Fibroblast of skin of right biceps (primary cell): ENCODE measurements around the gene EDIL3.
"Not testable (repeated sequence)": the region's sequence is repeated elsewhere in the genome, so short reads cannot be mapped to it uniquely, and the experiment has no call there.

Experiments used
- DNase-seq: peaks from one replicate; pipeline ENCODE4 v3.0.0-alpha.2; 2013

EDIL3 gene

DNA sequence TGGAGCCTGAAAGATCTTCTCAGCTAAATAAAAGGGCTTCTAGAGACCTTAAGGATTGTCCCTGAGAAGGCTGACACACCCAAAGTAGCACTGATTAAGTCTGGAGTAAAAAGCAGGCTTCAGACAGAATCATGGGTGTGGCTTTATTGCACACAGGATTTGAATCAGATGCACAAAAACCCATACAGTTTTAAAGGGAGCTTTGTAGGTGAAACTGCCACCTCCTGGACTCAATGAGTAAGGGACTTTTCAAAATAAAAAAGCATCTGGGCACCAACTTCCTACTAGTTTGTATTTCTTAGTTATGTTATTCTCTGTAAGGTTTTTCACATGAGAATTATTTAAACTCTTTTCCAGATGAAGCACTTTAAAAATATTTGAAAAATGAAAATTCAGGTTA lies 129.4 kb downstream of the EDIL3 start:
- DNase-seq, result peak; percentile 64

DNA sequence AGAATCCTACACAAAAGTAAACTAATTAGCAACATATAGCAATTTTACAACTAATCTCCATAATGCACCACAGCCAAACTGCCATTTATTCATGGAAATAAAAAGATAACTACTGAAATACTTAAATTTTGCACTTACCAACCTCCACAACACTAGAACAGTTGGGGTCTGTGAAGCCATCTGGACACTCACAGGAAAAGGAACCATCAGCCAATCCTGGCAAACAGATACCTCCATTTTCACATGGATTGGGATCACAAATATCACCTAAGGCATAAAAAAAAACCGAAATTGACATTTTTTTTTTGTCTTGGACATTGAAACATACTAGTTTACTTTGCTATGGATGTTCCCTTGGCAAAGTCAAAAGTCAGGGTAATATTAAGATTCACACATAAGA lies 130.7 kb downstream of the EDIL3 start:
- DNase-seq, result no peak

DNA sequence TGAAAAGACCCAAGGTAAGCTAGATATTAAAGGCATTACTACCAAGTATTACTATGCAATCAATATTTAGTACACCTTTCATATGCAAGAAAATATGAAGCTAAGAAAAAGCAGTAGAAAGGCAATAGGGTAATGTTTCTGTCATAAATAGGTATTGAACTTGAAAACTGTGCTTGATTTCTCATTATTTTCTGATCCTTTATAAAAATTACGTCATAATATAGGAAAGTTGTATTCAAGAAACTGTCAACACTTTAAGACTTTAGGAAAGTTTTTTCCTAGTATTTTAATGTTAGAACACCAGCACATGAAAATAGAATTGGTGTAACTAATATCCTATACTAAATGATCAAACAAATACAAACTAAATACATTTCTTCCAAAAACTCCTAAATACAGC lies 133.2 kb downstream of the EDIL3 start:
- no peak for DNase-seq

DNA sequence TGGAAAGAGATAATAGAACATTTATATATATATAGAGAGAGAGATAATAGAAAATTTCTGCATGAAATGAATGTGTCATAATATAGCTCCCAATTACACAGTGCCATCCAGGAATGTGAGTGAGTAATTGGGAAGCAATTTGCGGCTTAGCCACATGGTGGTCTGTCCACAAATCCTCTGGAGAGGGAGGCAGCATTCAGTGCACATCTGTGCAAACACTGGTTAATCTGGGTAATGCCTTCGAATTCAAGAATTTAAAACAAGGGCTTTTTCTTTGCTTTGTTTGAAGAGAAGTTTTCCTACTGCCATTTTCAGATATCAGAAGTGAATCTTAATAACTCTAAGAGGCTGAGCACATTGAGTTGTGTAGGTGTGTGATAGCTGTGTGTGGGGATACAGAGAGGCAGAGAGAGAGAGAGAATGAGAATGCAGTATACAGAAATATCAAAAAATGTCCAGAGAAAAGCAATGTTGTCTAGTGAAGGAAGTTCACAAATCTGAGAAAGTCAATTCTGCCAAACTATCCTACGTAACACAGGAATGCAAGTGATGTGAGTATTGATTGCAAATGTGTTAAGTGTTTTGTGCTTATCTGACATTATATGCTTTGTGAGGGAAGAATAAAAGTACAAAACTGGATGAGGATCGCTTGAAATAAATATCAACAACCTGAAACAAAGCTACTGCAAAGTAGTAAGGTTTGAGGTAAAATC lies 134.6 kb downstream of the EDIL3 start:
- peak; percentile 96 for DNase-seq

DNA sequence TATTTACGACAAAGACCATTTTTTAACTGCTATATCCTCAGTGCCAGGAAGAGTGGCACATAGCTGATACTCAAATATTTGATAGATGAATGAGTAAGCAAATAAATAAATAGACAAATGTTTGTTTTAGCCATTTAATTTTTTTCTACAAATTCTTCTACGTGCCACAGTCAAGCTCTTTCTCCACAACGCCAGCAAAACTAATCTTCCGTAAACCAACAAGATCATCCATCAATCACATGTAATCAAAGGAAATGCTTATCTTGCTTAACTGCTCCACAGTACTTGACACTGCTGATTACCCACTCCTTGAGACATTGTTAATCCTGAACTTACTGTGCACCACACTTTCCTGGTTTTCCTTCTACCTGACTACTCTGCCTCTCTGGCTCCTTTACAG lies 136.7 kb downstream of the EDIL3 start:
- DNase-seq, result no peak

DNA sequence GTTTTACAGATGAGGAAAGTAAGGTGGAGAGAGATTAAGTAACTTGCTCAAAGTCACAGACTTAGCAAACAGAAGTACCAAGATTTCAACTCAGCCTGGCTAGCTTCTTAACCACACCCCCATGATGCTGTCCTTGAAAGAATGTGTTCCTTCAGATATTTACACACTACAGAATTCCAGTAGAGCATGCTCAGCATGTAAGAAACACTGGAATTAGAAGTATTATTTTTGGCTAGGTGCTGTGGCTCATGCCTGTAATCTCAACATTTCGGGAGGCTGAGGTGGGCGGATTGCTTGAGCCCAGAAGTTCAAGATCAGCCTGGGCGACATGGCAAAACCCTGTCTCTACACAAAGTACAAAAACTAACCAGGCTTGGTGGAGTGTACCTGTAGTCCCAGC lies 142.4 kb downstream of the EDIL3 start:
- DNase-seq, result peak; percentile 84

DNA sequence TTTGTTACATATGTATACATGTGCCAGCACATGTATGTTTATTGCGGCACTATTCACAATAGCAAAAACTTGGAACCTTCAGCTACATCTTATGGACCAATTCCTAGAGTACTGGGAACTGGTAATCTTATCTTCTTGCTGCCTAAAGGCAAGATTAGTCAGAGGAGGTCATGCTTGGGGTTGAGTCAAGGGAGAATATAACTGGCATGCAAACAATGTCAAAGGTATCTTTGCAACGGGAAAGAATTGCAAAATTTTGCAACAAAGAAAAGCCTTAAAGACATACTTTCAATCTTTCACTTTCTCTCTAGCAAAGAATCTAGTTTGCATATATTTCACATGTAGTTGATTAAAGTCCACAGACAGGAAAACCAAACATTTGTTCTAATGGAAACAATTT lies 145.2 kb downstream of the EDIL3 start:
- peak; percentile 65 for DNase-seq

DNA sequence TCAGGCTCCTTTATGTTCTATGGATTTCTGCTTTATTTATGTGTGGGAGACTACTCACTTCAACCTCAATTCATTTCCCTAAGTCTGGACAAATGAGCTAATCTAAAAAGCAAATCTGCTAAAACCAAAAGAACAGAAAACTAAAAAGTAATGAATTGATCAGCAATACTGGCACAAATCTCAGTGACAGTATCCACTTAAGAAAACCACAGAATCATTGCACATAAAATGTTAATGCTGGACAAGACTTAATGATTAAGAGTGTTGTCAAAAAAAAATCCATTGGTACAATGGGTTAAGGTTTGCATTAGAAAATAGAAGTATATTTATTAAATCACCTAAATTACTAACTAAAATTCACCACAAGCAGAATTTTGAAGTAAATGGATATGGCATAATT lies 147.6 kb downstream of the EDIL3 start:
- DNase-seq, result no peak

DNA sequence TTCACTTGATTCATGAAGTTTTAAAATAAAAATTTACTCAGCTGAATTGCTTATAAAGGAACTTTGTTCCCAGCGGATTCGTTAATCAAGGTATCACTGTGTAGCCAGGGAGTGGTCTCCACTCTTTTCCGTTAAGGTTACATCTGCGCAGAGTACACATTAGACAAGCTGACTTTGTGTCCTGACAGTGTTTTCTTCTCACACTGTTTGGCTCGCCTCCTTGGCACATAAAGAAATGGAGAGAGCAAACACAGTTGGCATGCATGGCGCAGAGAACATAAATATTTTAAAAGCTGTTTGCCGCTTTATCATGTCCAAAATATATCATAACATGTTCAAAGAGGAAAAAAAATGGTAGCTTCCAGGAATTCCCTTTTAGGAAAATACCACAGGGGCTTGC lies 153.2 kb downstream of the EDIL3 start:
- no peak for DNase-seq

DNA sequence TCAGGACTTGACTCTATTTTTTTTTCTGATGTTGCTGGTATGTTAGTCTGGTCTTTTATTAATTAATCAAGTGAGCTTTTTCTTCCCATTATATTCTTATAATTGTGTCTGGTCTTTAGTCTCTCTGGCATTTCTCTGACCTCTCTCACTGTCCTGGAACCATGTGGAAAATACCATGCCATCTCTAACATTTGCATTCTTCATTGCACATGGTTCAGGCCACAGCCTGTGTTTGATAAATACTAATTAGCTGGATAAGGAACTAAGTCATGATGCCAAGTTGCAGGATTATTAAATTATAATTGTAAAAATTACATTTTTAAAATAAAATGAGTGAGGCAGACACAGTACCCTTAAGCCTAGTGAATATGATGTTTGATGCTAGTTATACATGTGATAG lies 155.6 kb downstream of the EDIL3 start:
- DNase-seq, result no peak

DNA sequence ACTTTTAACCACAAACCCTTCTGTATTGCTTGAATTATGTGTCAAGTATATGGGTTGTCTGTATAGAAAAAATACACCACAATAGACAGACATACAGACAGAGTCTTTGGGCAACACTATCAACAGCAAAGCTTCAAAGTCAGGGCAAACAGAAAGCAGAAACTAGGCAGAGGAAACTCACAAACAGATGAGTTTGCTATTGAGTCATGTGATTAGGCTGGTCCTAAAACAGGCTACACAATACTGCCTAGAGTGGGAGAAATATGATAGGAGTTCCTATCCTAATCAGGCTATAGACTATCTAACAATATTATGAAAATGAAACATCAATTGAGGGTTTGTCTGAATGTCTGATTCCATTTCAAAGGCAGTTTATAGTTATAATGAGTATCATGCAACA lies 156.4 kb downstream of the EDIL3 start:
- DNase-seq, result no peak

DNA sequence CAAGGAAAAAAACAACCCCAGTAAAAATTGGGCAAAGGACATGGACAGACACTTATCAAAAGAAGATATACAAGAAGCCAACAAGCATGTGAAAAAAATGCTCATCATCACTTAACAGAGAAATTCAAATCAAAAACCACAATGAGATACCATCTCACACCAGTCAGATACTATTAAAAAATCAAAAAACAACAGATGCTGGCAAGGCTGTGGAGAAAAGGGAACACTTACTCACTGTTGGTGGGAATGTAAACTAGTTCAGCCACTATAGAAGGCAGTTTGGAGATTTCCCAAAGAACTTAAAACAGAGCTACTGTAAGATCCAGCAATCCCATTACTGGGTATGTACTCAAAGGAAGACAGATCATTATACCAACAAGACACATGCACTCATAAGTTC lies 157.4 kb downstream of the EDIL3 start:
- DNase-seq, result peak; percentile 64

DNA sequence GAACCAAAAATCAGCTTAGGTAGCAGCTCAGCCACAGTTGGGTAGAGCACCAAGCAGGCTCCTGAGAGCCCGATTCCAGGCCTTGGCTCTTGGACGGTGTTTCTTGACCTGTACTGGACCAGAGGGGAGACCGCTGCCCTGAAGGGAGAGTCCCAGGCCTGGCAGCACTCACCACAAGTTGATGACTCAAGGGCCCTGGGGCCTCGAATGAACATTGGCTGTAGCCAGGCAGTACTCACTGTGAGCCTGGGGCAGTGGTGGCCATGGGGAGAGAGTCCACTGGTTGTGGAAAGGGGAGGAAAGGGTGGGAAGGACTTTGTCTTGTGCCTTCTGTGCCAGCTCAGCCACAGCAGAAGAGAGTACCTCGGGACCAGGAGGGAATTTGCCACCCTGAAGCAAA lies 166.1 kb downstream of the EDIL3 start:
- no peak for DNase-seq

DNA sequence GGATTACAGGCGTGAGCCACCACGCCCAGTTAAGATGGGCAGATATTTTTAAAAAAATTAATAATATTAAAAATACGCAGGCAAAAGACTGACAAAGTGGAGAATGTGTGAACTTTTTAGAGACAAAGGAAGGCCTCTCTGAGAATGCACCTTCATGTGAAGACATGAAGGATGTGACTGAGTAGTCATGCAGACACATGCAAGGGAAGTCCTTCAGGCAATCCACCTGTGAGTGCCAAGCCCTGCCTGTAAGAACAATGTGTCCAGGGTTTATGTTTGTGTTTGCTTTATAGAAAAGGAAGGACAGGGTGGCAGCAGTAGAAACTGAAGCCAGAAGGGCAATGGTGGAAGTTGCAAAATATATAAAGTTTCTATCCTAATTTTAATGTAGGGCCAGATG lies 169.2 kb downstream of the EDIL3 start:
- DNase-seq, result no peak

DNA sequence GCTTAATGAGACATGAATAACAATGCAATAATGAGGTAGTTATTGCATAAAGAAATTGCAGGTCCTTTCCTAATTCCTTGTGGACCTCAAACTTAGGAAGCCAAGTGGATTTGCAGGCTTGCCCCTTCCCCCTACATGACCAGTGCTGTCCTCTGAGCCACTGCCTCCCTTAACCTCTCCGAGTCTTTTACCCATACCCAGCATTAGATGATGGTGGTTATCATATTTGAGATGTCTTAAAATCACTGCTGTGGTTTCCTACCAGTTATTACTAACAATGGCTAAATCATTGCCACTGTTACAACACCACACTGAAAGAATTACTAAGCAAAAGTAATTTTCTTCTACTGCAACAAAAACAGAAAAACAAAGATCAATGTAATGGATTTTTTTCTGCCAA lies 170.8 kb downstream of the EDIL3 start:
- DNase-seq, result peak; percentile 8

DNA sequence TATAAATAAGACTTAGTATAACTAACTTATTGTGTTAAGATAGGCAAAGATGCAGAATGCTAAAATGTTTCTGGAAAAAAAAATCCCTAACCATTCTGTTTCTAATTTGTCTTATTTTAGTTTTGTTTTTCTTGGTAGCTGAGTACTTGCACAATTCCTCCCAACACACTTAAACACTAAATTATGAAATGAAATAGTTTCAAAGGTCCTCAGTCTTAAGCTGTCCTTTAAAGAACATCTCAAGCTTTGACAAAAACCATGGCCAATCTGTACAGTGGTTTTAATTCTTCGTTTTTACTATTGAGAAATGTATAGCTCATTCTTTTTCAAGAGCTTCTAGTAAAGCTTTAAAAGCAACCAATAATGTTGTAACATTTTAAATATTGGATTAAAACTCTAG lies 171.5 kb downstream of the EDIL3 start:
- DNase-seq, result no peak

DNA sequence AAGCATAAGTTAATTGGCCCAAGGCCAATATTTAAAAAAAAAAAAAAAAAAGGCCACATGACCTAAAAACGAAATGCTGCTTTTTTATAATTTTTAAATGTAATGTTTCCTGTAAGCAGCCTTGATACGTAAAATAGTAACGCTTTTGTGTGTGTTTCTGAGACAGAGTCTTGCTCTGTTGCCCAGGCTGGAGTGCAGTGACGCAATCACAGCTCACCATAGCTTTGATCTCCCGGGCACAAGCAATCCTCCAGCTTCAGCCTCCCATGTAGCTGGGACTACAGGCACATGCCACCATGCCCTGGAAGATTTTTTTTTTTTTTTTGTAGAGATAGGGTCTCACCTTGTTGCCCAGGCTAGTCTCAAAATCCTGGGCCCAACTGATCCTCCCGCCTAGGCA lies 179.9 kb downstream of the EDIL3 start:
- no peak for DNase-seq

DNA sequence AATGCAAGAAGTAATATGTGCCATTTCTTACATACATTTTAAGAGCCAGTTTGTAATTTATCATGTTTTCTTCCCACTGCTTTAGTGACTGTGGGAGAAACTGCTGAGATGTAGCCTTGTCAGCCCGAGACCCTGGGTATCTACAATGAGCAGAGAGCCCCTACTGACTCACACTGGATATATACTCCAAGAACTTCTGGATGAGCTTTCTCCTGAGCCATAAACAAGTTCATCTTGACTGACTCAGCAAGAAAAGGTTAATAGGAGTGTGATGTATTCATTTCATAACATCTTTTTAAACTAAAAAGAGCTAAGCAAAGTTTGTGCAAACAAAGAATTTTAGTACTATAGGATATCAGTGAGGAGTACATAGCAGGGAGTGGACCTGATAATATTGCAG lies 182.5 kb downstream of the EDIL3 start:
- DNase-seq, result peak; percentile 21

DNA sequence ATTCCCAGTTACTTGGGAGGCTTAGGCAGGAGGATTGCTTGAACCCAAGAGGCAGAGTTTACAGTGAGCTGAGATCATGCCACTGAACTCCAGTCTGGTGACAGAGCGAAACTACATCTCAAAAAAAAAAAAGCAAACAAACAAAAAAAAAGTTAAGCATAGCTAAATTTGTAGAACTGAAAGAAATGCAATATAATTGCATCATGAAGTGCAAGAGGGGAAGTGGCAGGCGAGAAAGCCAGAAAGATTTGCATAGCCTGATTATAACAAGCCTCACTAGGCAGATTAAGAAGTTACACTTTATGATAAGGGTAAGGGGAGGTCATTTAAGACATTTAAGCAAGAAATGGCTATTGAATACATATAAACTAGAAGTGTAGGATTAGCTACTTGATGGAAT lies 187.1 kb downstream of the EDIL3 start:
- no peak for DNase-seq

DNA sequence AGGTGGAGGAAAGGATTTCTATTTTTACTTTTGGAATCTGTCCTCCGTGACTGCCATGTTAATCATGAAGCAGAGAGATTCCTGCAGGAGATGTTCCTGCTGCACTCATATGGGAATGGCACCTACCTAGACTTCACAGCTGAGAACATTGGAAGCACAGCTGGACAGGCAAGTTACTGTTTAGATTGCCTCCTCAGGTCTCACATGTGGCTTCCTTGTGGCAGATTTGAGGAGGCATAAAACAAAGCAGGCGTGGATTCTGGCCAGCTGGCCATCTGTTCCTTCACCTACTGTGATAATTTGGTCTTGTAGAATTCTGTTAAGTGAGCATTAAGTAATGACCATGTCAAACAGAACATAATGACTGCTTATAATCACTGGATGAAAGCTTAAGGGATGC lies 193.4 kb downstream of the EDIL3 start:
- no peak for DNase-seq

DNA sequence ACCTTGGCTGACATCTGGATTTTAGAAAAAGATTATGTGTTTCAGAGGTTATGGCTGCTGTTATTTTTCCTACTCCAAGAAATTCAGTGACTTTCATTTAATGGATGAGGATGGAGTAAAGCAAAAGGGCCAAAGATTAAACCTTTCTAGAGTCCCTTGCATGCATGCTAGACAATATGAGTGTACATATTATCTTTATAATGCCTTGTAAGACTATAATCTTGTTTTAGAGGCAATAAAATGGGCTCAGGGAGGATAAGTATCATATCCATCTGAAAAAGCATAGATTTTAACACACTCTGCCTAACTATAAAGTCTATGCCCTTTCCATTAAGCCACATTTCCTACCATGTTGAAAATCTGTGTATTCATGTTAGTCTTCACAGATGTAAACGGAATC lies 199.8 kb downstream of the EDIL3 start:
- DNase-seq, result no peak

DNA sequence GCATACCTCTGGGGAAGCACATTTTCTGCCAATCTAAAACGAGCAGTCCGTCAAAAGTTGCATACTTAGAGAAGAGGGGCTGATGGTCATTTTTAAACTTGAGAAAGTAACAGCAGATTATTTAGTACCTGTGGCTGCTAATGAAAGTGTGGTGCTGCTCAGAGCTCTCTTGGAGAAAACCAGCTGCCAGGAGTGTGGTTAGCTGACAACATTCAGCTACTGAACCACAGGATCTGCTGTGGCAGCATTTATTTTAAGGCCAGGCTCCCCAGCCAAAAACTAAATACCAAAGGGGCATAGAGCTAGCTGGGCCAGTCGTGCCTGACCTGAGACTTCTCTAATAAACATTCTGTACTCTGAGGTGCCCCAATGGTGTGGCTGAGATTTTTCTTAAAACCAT lies 203.6 kb downstream of the EDIL3 start:
- no peak for DNase-seq

DNA sequence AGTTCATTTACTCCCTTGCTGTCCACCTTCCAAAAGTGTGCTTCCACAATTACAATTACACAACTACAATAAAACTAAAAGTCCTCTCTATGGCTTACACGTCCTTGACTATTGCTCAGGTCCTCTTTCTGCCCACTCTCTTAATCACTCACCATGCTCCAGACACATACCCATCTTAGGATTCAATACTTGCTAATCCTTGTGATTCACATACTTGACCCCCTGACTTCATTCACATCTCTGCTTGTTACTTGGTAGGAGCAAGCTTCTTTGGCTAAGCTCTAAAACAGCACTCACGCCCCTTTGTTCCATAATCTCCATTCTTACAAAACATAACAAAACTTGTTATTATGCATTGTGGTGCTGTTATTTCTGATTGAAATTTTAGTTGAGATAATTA lies 215.8 kb downstream of the EDIL3 start:
- no peak for DNase-seq

DNA sequence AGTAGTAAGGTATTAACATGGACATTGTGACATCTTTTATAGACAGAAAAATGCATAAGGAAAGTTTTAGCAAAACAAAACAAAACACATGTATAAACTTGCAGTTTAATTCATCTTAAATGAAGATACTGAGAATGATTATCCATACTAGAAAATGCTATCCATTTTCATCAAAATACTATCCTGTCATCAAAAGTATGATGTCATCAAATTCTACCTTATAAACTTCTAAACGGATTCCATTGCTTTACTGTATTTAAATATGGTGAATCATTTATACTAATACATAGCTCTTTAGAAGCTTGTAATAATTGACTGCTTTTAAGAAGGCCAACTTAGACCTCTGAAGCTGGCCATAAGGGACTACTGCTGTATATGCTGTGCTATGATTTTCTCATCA lies 221.0 kb downstream of the EDIL3 start:
- DNase-seq, result no peak

DNA sequence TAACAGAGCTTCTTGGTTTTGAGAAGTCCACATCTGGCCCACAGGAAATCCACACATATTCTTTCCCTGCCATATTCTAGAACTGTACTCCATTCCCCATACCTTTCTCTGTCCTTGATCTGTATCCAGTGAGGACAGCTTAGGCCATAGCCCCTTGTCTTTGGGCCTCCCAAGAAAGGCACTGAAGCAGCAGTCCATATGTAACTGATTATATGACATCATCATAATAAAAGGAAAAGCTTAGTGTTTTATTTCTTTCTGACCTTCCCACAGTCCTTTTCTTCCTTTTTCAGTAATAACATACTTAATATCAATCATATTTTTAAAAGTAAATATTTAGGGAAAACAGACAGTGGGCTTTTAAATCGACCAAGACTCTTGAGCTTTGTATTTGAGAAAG lies 222.0 kb downstream of the EDIL3 start:
- no peak for DNase-seq

DNA sequence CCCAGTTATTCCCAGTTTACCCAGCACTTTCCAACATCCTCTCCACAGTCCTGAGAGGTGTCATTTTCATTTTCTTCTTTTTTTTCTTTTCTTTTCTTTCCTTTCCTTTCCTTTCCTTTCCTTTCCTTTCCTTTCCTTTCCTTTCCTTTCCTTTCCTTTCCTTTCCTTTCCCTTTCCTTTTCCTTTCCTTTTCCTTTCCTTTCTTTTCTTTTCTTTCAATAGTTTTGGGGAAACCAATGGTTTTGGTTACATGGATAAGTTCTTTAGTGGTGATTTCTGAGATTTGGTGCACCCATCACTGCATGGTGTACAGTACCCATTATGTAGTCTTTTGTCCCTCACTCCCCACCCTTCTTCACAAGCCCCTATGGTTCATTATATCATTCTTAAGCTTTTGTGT lies 224.0 kb downstream of the EDIL3 start:
- not testable (repeated sequence) for DNase-seq
